H9 (cell line): ENCODE measurements around the gene COPB1. TPM values are rescaled to one million over a fixed set of nuclear protein-coding genes. Genes with fewer than 3 reads are reported as not detected.

Experiments
- DNase-seq: peaks from one replicate; pipeline ENCODE4 v3.0.0-alpha.2; 2017
- H2AFZ ChIP-seq: one replicate; pipeline ENCODE4 v1.6.1; 2013; ENCODE audit warnings: mild to moderate bottlenecking, low read length, control low read depth, moderate library complexity
- H2AK5ac ChIP-seq: 2 replicates; pipeline ENCODE4 v1.6.1; 2013; ENCODE audit warnings: low read length, control low read depth, mixed read lengths; ENCODE audit not compliant: insufficient read length
- H2BK120ac ChIP-seq: one replicate; pipeline ENCODE4 v1.6.1; 2013; ENCODE audit warnings: low read depth, mild to moderate bottlenecking, low read length, control low read depth, inconsistent platforms; ENCODE audit not compliant: poor library complexity, severe bottlenecking
- H2BK12ac ChIP-seq: 2 replicates; pipeline ENCODE4 v1.6.1; 2013; ENCODE audit warnings: low read length, control low read depth, mixed read lengths, low read depth; ENCODE audit not compliant: insufficient read length
- H2BK15ac ChIP-seq: 2 replicates; pipeline ENCODE4 v1.6.1; 2013; ENCODE audit warnings: low read depth, low read length, control low read depth
- H2BK20ac ChIP-seq: one replicate; pipeline ENCODE4 v1.6.1; 2013; ENCODE audit warnings: low read depth, mild to moderate bottlenecking, low read length, control low read depth, inconsistent platforms; ENCODE audit not compliant: poor library complexity, severe bottlenecking
- H2BK5ac ChIP-seq: 2 replicates; pipeline ENCODE4 v1.6.1; 2013; ENCODE audit warnings: low read length, control low read depth, mixed read lengths; ENCODE audit not compliant: insufficient read length
- H3K14ac ChIP-seq: 2 replicates; pipeline ENCODE4 v1.6.1; 2013; ENCODE audit warnings: low read length, control low read depth; ENCODE audit not compliant: insufficient read depth
- H3K18ac ChIP-seq: 2 replicates; pipeline ENCODE4 v1.6.1; 2013; ENCODE audit warnings: low read depth, mild to moderate bottlenecking, mixed read lengths, low read length, control low read depth; ENCODE audit not compliant: insufficient read length
- H3K23ac ChIP-seq: 2 replicates; pipeline ENCODE4 v1.6.1; 2013; ENCODE audit warnings: low read length, control low read depth, mixed read lengths, low read depth; ENCODE audit not compliant: insufficient read length
- H3K23me2 ChIP-seq: 2 replicates; pipeline ENCODE4 v1.6.1; 2013; ENCODE audit warnings: low read depth, mild to moderate bottlenecking, mixed read lengths, low read length, control low read depth; ENCODE audit not compliant: insufficient read length, poor library complexity, severe bottlenecking
- H3K27ac ChIP-seq: 2 replicates; pipeline ENCODE4 v1.5.1; 2013; ENCODE audit warnings: low read length, control low read depth, mixed read lengths, low read depth; ENCODE audit not compliant: insufficient read length
- H3K27me3 ChIP-seq: 2 replicates; pipeline ENCODE4 v1.6.1; 2013; ENCODE audit warnings: low read length, control low read depth, inconsistent platforms; ENCODE audit not compliant: insufficient read depth
- H3K4ac ChIP-seq: 2 replicates; pipeline ENCODE4 v1.6.1; 2013; ENCODE audit warnings: low read depth, mild to moderate bottlenecking, control low read depth, inconsistent platforms, low read length, moderate library complexity
- H3K4me1 ChIP-seq: 2 replicates; pipeline ENCODE4 v1.6.1; 2013; ENCODE audit warnings: low read length, control low read depth, inconsistent platforms; ENCODE audit not compliant: insufficient read depth
- H3K4me2 ChIP-seq: 2 replicates; pipeline ENCODE4 v1.6.1; 2013; ENCODE audit warnings: low read length, control low read depth, mixed read lengths; ENCODE audit not compliant: insufficient read length, insufficient read depth
- H3K56ac ChIP-seq: 2 replicates; pipeline ENCODE4 v1.6.1; 2013; ENCODE audit warnings: low read depth, mild to moderate bottlenecking, mixed read lengths, low read length, control low read depth; ENCODE audit not compliant: insufficient read length
- H3K79me1 ChIP-seq: 2 replicates; pipeline ENCODE4 v1.6.1; 2013; ENCODE audit warnings: low read depth, mild to moderate bottlenecking, moderate library complexity, low read length, control low read depth, inconsistent platforms; ENCODE audit not compliant: insufficient read depth, poor library complexity, severe bottlenecking
- H3K79me2 ChIP-seq: 2 replicates; pipeline ENCODE4 v1.6.1; 2013; ENCODE audit warnings: low read length, control low read depth, inconsistent platforms; ENCODE audit not compliant: insufficient read depth
- H3K9ac ChIP-seq: 2 replicates; pipeline ENCODE4 v1.6.1; 2013; ENCODE audit warnings: low read length, control low read depth, mixed read lengths; ENCODE audit not compliant: insufficient read length; ENCODE audit errors: extremely low read depth
- H3K9me3 ChIP-seq: one replicate; pipeline ENCODE4 v1.6.1; 2013; ENCODE audit warnings: low read depth, low read length, inconsistent platforms; ENCODE audit not compliant: control insufficient read depth
- H3T11ph ChIP-seq: one replicate; pipeline ENCODE4 v1.6.1; 2013; ENCODE audit warnings: mild to moderate bottlenecking, low read length, control low read depth, inconsistent platforms
- H4K20me1 ChIP-seq: one replicate; pipeline ENCODE4 v1.6.1; 2013; ENCODE audit not compliant: control insufficient read depth, insufficient read length, insufficient read depth
- H4K5ac ChIP-seq: 2 replicates; pipeline ENCODE4 v1.6.1; 2013; ENCODE audit warnings: low read depth, mild to moderate bottlenecking, mixed read lengths, low read length, control low read depth; ENCODE audit not compliant: insufficient read length
- H4K8ac ChIP-seq: replicated peaks from 2 replicates; pipeline ENCODE4 v1.6.1; 2013; ENCODE audit warnings: low read length, control low read depth, mixed read lengths, low read depth; ENCODE audit not compliant: insufficient read length
- H4K91ac ChIP-seq: 2 replicates; pipeline ENCODE4 v1.6.1; 2013; ENCODE audit warnings: low read depth, mild to moderate bottlenecking, moderate library complexity, mixed read lengths, low read length, control low read depth; ENCODE audit not compliant: insufficient read length
- H3K27ac Mint-ChIP-seq, 3 experiments: 2 replicates in 2 of 3; 3 replicates in 1 of 3; pipeline ENCODE4 v1.8.0; 2020 to 2021; ENCODE audit warnings: mixed read lengths in 3 of 3, mild to moderate bottlenecking in 1 of 3, moderate library complexity in 1 of 3
- H3K27me3 Mint-ChIP-seq: 2 replicates; pipeline ENCODE4 v1.8.0; 2021; ENCODE audit warnings: low read depth, mild to moderate bottlenecking, moderate library complexity, mixed read lengths
- H3K36me3 Mint-ChIP-seq, 3 experiments: 2 replicates in 2 of 3; 3 replicates in 1 of 3; pipeline ENCODE4 v1.8.0; 2020 to 2021; ENCODE audit warnings: low read depth in 3 of 3, mixed read lengths in 3 of 3; ENCODE audit not compliant: insufficient read depth in 1 of 3
- H3K4me1 Mint-ChIP-seq, 2 experiments: 2 replicates each; pipeline ENCODE4 v1.8.0; 2020; ENCODE audit warnings: mixed read lengths in 2 of 2
- H3K4me3 Mint-ChIP-seq, 2 experiments: 2 replicates in 1 of 2; 3 replicates in 1 of 2; pipeline ENCODE4 v1.8.0; 2020 to 2021; ENCODE audit warnings: mild to moderate bottlenecking in 2 of 2, mixed read lengths in 2 of 2, moderate library complexity in 1 of 2
- H3K9me3 Mint-ChIP-seq, 2 experiments: 2 replicates in 1 of 2; 3 replicates in 1 of 2; pipeline ENCODE4 v1.8.0; 2020; ENCODE audit warnings: mild to moderate bottlenecking in 2 of 2, mixed read lengths in 2 of 2, moderate library complexity in 1 of 2
- CTCF ChIP-seq: fragments of 200-600 bp; sonication (generic); conservative IDR thresholded peaks from 3 replicates; pipeline ENCODE4 v1.8.0; 2021; ENCODE audit warnings: antibody characterized with exemption, mild to moderate bottlenecking
- WGBS: extraction: QIAGEN DNeasy Blood & Tissue Kit; methylation state at CpG from one replicate; pipeline ENCODE4 v1.1.7; 2013; ENCODE audit warnings: missing lambda C conversion rate, low lambda C conversion rate, mixed read lengths; ENCODE audit not compliant: insufficient read length; ENCODE audit errors: extremely low coverage; 5-methylcytosine and 5-hydroxymethylcytosine counted together
- total RNA-seq: library from RNA; stranded (reverse); gene quantifications from 2 replicates; pipeline ENCODE4 v1.2.1, GENCODE V29; 2021

The COPB1 gene
- total RNA-seq, 1 experiment from 2014 or later = 71.6 TPM

- H3K56ac ChIP-seq = no peak within 1 kb of the TSS
- H3K27ac ChIP-seq = peak within 1 kb of the TSS; percentile 52
- no peaks in the 10 kb centered on the region for H3K9me3 ChIP-seq
- no peak within 1 kb of the TSS for H2BK120ac ChIP-seq
- H3K4me1 Mint-ChIP-seq = peaks cover 14 to 15% of the 10 kb centered on the region in 2 experiments
- no peak within 1 kb of the TSS for H2BK20ac ChIP-seq
- no peak within 1 kb of the TSS for H3T11ph ChIP-seq
- H4K20me1 ChIP-seq = no peaks in the 10 kb centered on the region
- no peaks in the 10 kb centered on the region for H3K79me1 ChIP-seq
- H3K23me2 ChIP-seq = peaks cover 3% of the 10 kb centered on the region
- TF ChIP-seq CTCF = peak; percentile 20; the same call in 1 of the 3 replicates
- H4K91ac ChIP-seq = no peak within 1 kb of the TSS
- H2BK5ac ChIP-seq = no peak within 1 kb of the TSS
- H3K23ac ChIP-seq = no peak within 1 kb of the TSS
- H2BK12ac ChIP-seq = no peak within 1 kb of the TSS
- peak within 1 kb of the TSS; percentile 90 for H3K9ac ChIP-seq
- no peaks in the 10 kb centered on the region for H3K4me1 ChIP-seq
- no peaks in the 10 kb centered on the region for H3K27me3 ChIP-seq
- peak within 1 kb of the TSS; percentile 83 for H3K14ac ChIP-seq
- H2AK5ac ChIP-seq = no peak within 1 kb of the TSS
- no peaks in the 10 kb centered on the region for H3K27me3 Mint-ChIP-seq
- no peak within 1 kb of the TSS for H3K4ac ChIP-seq
- H4K5ac ChIP-seq = no peak within 1 kb of the TSS
- peak within 1 kb of the TSS; percentile 95 to 98 for H3K4me3 Mint-ChIP-seq
- no peak within 1 kb of the TSS for H4K8ac ChIP-seq
- peak within 1 kb of the TSS; percentile 87 for H3K4me2 ChIP-seq
- H2BK15ac ChIP-seq = no peak within 1 kb of the TSS
- H3K18ac ChIP-seq = peak within 1 kb of the TSS; percentile 22
- peak; percentile 97 for DNase-seq
- H2AFZ ChIP-seq = peak within 1 kb of the TSS; percentile 88
- H3K79me2 ChIP-seq = peaks cover 7% of the 10 kb centered on the region; the same call in 1 of the 2 replicates
- H3K9me3 Mint-ChIP-seq = no peaks in the 10 kb centered on the region
- no CpG with 5 or more reads among the region's 56 CpGs for WGBS
- peaks cover 11 to 23% (median 19%) of the 10 kb centered on the region in 3 experiments; a peak in 6 of 7 replicates for H3K36me3 Mint-ChIP-seq
- peak within 1 kb of the TSS; percentile 93 to 99 (median 97) for H3K27ac Mint-ChIP-seq
Observed at GRCh38 chr11:14519917-14520746, 20.5 kb upstream of the COPB1 start, which contains the start of gene PSMA1. Gene PSMA1, minus strand, starts transcription at chr11:14520386. Its CDS starts 87 bp downstream, at chr11:14520299.
